Fibroblast of villous mesenchyme (primary cell): ENCODE measurements around the gene GDF9. TPM values are rescaled to one million over a fixed set of nuclear protein-coding genes. Genes with fewer than 3 reads are reported as not detected.

Source experiments
- DNase-seq: peaks from one replicate; pipeline ENCODE4 v3.0.0-alpha.2; 2010; ENCODE audit warnings: low read depth
- H3K4me3 ChIP-seq: 2 replicates; pipeline ENCODE4 v1.5.1; 2011; ENCODE audit warnings: low read depth, mild to moderate bottlenecking, low read length
- total RNA-seq: library from RNA; depleted of rRNA; stranded (reverse); fragments of >200 nt; gene quantifications from 2 replicates; pipeline ENCODE4 v1.2.3, GENCODE V29; 2012
- TF ChIP-seq, protein P1 (sequence below): IDR thresholded peaks from 2 replicates; pipeline ENCODE4 v1.5.1; 2012; ENCODE audit warnings: low read depth, mild to moderate bottlenecking, low read length; ENCODE audit not compliant: insufficient read depth

Gene GDF9
- total RNA-seq, 1 donor, result not detected

DNA sequence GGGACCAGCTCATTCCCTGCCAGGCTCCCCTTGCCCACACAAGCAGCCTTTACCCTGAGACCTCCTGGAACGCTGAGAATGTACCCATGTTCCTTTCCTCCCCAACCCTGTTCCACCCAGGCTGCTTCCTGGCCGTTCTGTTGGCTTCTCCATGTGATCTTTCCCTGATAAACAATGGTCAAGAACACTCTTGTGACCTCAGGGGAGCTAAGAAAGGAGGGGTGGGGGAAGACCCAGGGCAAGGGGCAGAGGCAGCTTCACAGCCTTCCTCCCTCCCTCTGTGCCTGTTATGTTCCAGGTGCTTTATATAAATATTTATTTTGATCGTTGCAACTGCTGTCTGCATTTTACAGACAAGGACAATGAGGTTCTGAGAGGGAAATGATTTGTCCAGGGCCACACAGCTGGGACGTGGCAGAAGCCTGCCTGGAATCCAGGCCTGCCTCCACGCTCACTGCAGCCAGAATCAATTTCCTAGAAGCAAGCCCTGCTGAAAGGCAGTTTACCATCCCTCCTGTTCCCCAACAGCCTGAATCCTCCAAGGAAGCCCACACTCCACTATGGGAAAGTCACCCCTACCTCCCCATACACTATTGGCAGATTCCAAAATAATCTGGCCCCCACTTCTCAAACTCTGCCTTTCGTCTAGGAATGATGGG lies 39.7 kb downstream of the GDF9 start:
- H3K4me3 ChIP-seq, result no peak overlapping the region

DNA sequence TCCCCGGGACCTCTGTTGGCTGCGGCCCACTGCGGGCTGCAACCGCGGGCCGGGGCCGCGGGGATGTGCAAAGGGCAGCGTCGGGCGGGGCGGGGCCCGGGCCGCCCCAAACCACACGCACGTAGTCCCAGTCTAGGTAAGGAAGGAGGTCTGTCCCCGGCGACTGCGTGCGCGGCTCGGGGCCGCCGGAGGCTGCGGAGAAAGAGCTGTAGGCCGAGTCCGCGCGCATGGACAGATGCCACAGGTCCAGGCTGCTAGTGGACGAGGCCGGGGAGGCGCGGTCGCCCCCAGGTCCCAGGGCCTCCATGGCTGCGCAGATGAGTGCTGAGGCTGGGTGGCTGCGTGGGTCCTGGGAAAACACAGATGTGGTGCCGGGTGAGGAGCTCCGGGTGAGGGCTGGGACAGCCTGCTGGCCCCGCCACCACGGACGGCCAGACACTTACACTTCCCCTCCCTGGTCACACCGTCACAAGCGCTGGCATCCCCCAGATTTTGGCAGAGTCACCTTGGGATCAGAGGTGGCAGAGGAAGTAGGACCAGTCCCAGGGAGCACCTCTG lies 40.4 kb downstream of the GDF9 start:
- no peak overlapping the region for H3K4me3 ChIP-seq
- DNase-seq, result no peak
- TF ChIP-seq, protein P1, sequence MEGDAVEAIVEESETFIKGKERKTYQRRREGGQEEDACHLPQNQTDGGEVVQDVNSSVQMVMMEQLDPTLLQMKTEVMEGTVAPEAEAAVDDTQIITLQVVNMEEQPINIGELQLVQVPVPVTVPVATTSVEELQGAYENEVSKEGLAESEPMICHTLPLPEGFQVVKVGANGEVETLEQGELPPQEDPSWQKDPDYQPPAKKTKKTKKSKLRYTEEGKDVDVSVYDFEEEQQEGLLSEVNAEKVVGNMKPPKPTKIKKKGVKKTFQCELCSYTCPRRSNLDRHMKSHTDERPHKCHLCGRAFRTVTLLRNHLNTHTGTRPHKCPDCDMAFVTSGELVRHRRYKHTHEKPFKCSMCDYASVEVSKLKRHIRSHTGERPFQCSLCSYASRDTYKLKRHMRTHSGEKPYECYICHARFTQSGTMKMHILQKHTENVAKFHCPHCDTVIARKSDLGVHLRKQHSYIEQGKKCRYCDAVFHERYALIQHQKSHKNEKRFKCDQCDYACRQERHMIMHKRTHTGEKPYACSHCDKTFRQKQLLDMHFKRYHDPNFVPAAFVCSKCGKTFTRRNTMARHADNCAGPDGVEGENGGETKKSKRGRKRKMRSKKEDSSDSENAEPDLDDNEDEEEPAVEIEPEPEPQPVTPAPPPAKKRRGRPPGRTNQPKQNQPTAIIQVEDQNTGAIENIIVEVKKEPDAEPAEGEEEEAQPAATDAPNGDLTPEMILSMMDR, result no peak

More for the DNA sequence above, 39.7 kb downstream of the GDF9 start:
- TF ChIP-seq, protein P1, result no peak
- DNase-seq, result no peak

DNA sequence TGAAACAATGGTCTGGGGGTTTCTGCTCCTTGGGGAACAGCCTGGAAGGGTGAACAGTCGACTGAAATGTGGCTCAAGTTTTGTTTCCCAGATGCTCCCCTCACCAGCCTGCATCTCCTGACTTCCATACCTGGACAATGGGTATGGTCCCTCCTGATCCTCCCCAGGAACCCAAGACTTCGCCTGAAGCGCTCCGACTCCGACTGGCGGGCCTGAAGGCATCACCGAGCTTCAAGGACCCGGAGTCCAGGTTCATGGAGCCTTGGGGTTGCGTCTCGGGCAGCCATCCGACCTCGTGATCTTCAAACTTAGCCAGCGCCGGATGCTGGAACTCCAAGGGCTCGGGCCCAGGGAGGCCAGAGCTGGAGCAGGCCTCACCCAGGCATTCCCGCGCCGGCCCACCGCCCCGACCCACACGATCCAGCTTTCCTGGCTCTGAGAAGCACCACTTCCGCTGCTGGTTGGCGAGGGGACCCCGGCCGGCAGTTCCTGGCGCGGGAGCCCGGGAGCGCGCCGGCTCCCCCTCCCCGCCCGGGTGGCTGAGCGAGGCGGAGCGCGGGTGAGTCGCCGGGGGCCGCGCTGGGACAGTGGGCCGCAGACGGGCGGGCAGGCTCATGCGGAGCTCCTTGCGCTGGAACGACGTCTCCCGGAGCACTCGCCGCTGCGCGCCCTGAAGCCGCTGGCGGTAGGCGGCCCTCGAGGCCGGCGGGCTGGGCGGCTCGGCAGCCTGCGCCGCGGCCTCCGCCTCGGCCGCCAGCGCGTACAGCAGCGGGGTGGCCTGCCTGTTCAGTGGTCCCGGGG lies 41.0 kb downstream of the GDF9 start:
- H3K4me3 ChIP-seq, result no peak overlapping the region
- no peak for DNase-seq
- TF ChIP-seq, protein P1, result no peak

DNA sequence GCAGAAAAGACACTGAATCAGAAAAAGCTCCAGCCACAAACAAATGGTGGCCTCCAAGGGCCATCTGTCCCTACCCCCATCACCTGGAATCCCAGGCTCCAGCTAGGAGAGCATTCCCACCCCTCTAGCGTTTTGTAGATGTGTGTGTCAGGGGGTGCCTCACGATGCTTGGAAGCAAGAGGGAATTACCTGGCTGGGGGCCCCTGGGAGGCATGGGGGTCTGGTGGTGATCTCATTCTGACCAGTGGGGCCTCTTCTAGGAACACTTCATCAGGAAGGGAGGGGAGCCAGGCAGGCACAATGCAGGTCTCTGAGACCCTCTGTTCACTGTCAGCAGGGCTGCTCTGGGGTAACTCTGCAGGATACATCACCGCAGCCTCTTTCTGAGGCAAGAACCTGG lies 41.8 kb downstream of the GDF9 start:
- TF ChIP-seq, protein P1, result no peak
- DNase-seq, result no peak
- H3K4me3 ChIP-seq, result no peak overlapping the region

DNA sequence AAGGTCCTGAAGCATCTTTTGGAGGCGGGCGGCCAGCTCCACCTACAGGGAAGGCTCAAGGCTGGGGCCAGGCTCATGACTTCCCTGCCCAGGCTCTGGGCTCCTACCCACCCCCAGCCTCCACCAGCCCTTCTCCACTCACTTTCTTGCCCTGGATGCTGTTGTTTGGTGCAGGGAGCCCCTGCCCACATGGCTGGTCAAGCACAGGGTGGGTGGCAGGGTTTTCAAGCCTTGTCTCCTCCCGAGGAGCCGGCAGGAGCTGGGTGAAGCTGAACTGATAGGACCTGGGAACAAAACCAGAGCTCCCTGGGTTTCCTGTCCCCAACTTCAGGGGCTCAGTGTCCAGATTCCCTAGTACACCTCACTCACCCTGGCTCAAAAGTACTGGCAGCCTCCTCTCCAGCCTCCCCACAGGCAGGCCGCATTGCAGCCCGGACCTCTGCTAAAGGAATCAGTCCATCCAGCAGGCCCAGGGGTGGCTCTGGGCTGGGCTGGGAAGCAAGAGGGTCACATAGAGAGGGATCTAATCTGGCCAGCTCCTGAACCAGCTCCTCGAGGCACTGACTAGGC lies 42.7 kb downstream of the GDF9 start:
- no peak for DNase-seq
- TF ChIP-seq, protein P1, result no peak
- H3K4me3 ChIP-seq, result no peak overlapping the region

DNA sequence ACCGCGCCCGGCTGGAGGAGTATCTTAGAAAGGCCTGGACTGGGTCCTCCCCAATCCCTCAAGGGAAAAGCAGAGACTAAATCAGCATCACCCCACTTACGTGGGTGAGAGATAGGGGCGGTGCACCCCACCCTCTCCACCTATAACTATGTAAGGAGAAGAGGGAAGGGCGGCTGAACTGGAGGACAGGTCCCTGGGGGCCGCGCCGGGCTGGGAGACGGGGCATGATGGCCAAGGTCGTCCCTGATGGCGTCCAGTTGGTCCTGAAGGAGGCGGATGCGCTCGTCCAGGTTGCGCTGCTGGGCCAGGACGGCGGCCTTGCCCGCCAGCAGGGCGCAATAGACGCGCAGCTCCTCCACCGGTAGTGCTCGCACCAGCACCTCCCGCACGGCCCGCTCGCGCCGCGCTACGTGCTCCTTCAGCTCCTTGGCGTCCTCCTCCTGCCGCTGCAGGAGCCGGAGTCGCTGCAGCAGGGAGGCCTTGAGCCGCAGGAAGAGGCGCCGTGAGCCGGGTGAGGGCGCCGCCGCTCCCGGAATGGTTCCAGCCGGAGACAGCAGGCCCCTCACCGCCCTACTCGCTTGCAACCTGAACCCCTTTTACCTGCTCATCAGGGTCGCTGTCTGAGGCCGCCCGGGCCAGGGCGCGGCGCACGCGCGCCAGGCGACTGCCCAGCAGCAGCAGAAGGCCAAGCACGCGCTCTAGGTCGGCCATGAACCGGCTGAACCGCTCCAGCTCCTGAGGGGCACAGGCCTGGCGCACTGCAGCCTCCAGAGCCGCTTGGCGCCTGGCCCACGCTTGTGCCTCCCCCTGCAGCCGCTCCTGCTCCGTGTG lies 43.4 kb downstream of the GDF9 start:
- TF ChIP-seq, protein P1, result no peak
- H3K4me3 ChIP-seq, result no peak overlapping the region
- DNase-seq, result no peak
